GM23248 (cell line): Measurements from ENCODE around the gene IQCF5. TPM values are rescaled to one million over a fixed set of nuclear protein-coding genes. Genes with fewer than 3 reads are reported as not detected.

ENCODE experiments used
- DNase-seq: peaks from one replicate; pipeline ENCODE4 v3.0.0-alpha.2; 2015
- H2AFZ ChIP-seq: fragments of 200-600 bp; sonication (generic); 2 replicates; pipeline ENCODE4 v1.6.1; 2016; ENCODE audit warnings: antibody characterized with exemption
- H3F3A ChIP-seq: fragments of 200-600 bp; sonication (generic); 2 replicates; pipeline ENCODE4 v1.6.1; 2016; ENCODE audit warnings: mild to moderate bottlenecking, antibody characterized with exemption, mixed run types; ENCODE audit not compliant: insufficient read depth
- H3K27ac ChIP-seq: fragments of 200-600 bp; sonication (generic); 2 replicates; pipeline ENCODE4 v1.5.1; 2016; ENCODE audit warnings: mild to moderate bottlenecking
- H3K27me3 ChIP-seq: fragments of 200-600 bp; sonication (generic); replicated peaks from 2 replicates; pipeline ENCODE4 v1.6.1; 2016; ENCODE audit warnings: mild to moderate bottlenecking; ENCODE audit not compliant: insufficient read depth
- H3K36me3 ChIP-seq: fragments of 200-600 bp; sonication (generic); 2 replicates; pipeline ENCODE4 v1.6.1; 2016; ENCODE audit warnings: low read depth, mild to moderate bottlenecking
- H3K4me1 ChIP-seq: fragments of 200-600 bp; sonication (generic); 2 replicates; pipeline ENCODE4 v1.6.1; 2016; ENCODE audit warnings: mild to moderate bottlenecking; ENCODE audit not compliant: insufficient read depth
- H3K4me2 ChIP-seq: fragments of 200-600 bp; sonication (generic); one replicate; pipeline ENCODE4 v1.6.1; 2016; ENCODE audit warnings: mild to moderate bottlenecking; ENCODE audit not compliant: unreplicated experiment
- H3K4me3 ChIP-seq: fragments of 200-600 bp; sonication (generic); 2 replicates; pipeline ENCODE4 v1.5.1; 2016; ENCODE audit warnings: mild to moderate bottlenecking
- H3K79me2 ChIP-seq: fragments of 200-600 bp; sonication (generic); 2 replicates; pipeline ENCODE4 v1.6.1; 2016; ENCODE audit warnings: mild to moderate bottlenecking; ENCODE audit not compliant: insufficient read depth
- H3K9ac ChIP-seq: fragments of 200-600 bp; sonication (generic); 2 replicates; pipeline ENCODE4 v1.6.1; 2016; ENCODE audit warnings: mild to moderate bottlenecking
- H3K9me2 ChIP-seq: fragments of 200-600 bp; sonication (generic); 2 replicates; pipeline ENCODE4 v1.6.1; 2016; ENCODE audit warnings: mixed run types, mild to moderate bottlenecking, moderate library complexity; ENCODE audit not compliant: insufficient read depth
- H3K9me3 ChIP-seq: fragments of 200-600 bp; sonication (generic); one replicate; pipeline ENCODE4 v1.6.1; 2017; ENCODE audit warnings: low read depth
- H4K20me1 ChIP-seq: fragments of 200-600 bp; sonication (generic); 2 replicates; pipeline ENCODE4 v1.6.0; 2016; ENCODE audit not compliant: insufficient read depth
- EZH2 ChIP-seq: fragments of 200-600 bp; sonication (generic); IDR thresholded peaks from 2 replicates; pipeline ENCODE4 v1.6.1; 2018; ENCODE audit warnings: antibody characterized with exemption, mild to moderate bottlenecking; ENCODE audit not compliant: insufficient read depth, poor library complexity, severe bottlenecking
- EZH2phosphoT487 ChIP-seq: fragments of 200-600 bp; sonication (generic); IDR thresholded peaks from 2 replicates; pipeline ENCODE4 v1.6.1; 2018; ENCODE audit warnings: antibody characterized with exemption, moderate library complexity, mild to moderate bottlenecking, low read depth; ENCODE audit not compliant: insufficient read depth
- WGBS, 2 experiments: methylation state at CpG; one replicate each; pipeline ENCODE4 v1.1.6; 2015 to 2017; ENCODE audit warnings: low lambda C conversion rate in 2 of 2, low coverage in 1 of 2; ENCODE audit errors: missing lambda C conversion rate in 2 of 2; 5-methylcytosine and 5-hydroxymethylcytosine counted together
- in situ Hi-C: fragments of 300-500 bp; cut with MboI; formaldehyde crosslinking; loops from 2 replicates; pipeline ENCODE4 v1.15.0; 2020
- polyA plus RNA-seq: library from polyadenylated mRNA; unstranded; fragments of >200 nt; fragmentation: Nextera tagmentation; extraction: Ambion mirVana; gene quantifications from 2 replicates; pipeline ENCODE4 v1.2.1, GENCODE V29; 2016
- total RNA-seq: library from RNA; depleted of rRNA; stranded (reverse); fragments of >200 nt; shearing (Covaris generic); gene quantifications from 2 replicates; pipeline ENCODE4 v1.2.3, GENCODE V29; 2014

Gene IQCF5
- total and polyA plus RNA-seq, 2 experiments from 2014 or later = not detected

DNA sequence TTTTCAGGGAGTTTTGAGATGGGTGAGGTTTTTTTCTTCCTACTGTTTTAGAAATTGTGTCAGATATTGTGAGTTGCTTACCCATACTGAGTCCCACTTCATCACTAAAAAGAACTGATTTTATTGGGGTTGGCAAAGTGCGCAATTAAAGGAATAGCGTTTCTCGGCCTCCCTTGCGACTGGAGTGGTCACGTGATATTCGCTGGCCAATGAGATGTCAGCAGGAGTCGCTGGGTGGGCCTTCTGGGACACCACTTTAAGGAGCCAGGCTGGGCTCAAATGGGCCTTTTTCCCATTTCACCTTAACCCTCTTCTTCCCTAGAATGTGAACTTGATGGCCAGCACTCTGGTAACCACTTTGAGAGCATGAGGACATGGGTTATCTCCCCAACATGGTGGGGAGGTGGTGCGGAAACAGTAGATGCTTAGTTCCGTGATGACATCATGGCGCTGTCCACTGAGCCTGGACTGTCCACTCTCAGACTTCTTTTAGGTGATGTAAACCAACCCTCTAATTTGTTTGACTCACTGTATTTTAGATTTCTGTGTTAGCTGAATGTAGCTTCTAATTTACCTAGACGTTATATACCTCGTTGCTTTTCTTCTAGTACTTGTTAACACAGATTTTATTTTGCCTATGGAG lies 13.2 kb upstream of the IQCF5 start:
- DNase-seq = no peak
- Histone ChIP-seq H3K9ac (no peak overlapping the region), H3K4me2 (no peak overlapping the region), H3K36me3 (no peaks in the 10 kb centered on the region), H3K27ac (no peak overlapping the region), H3K79me2 (no peaks in the 10 kb centered on the region), H3K9me2 (no peaks in the 10 kb centered on the region), H3K4me1 (no peaks in the 10 kb centered on the region), H3K27me3 (peaks cover 8% of the 10 kb centered on the region), H3K4me3 (no peak overlapping the region), H3K9me3 (no peaks in the 10 kb centered on the region), H4K20me1 (no peaks in the 10 kb centered on the region), H2AFZ (no peak overlapping the region), H3F3A (no peaks in the 10 kb centered on the region)
- in situ Hi-C loops = no loop called here
- 66 to 75% methylated on average over 12 of the region's 12 CpGs for WGBS, 2 experiments
- TF ChIP-seq EZH2 (no peak), EZH2phosphoT487 (no peak)

DNA sequence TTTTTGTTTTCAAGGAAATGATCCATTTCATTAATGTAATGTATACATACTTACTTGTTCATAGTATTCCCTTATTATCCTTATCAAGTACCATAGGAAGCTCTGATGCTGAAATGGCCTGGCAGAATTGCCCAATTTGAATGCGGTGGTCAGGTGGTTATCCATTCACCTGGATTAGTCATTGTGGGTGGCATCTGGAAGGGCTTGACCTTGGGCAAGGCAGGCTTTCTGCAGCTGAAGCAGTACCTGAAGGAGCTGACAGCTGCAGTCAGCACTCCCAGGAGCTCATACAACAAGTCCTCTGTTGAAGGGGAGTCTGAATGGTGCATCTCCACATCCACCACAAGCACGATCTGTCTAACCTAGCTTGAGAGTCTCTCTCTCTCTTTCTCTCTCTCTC lies 12.2 kb upstream of the IQCF5 start:
- Histone ChIP-seq H4K20me1 (no peaks in the 10 kb centered on the region), H3K4me3 (no peak overlapping the region), H3K79me2 (no peaks in the 10 kb centered on the region), H3K27ac (no peak overlapping the region), H3K9ac (no peak overlapping the region), H2AFZ (no peak overlapping the region), H3F3A (no peaks in the 10 kb centered on the region), H3K4me1 (no peaks in the 10 kb centered on the region), H3K4me2 (no peak overlapping the region), H3K9me2 (no peaks in the 10 kb centered on the region), H3K27me3 (peaks cover 8% of the 10 kb centered on the region), H3K9me3 (no peaks in the 10 kb centered on the region), H3K36me3 (no peaks in the 10 kb centered on the region)
- in situ Hi-C loops = no loop called here
- WGBS, 2 experiments = 66 to 72% methylated on average over 2 of the region's 2 CpGs
- DNase-seq = no peak
- TF ChIP-seq EZH2 (no peak), EZH2phosphoT487 (no peak)

- Histone ChIP-seq H3K27me3 (peaks cover 4% of the 10 kb centered on the region), H3K27ac (no peak overlapping the region), H3F3A (no peaks in the 10 kb centered on the region), H3K36me3 (no peaks in the 10 kb centered on the region), H3K4me1 (no peaks in the 10 kb centered on the region), H3K4me3 (no peak overlapping the region), H4K20me1 (no peaks in the 10 kb centered on the region), H3K79me2 (no peaks in the 10 kb centered on the region), H3K9me2 (no peaks in the 10 kb centered on the region), H3K4me2 (no peak overlapping the region), H3K9me3 (no peaks in the 10 kb centered on the region), H2AFZ (no peak overlapping the region), H3K9ac (no peak overlapping the region)
- DNase-seq = no peak
- in situ Hi-C loops = no loop called here
- TF ChIP-seq EZH2 = no peak
- no peak for TF ChIP-seq EZH2phosphoT487
Measured at GRCh38 chr3:51886447-51886846, 11.0 kb upstream of the IQCF5 start.

- no peaks in the 10 kb centered on the region for H3K9me2 ChIP-seq
- no peaks in the 10 kb centered on the region for H4K20me1 ChIP-seq
- no peaks in the 10 kb centered on the region for H3F3A ChIP-seq
- H3K79me2 ChIP-seq = no peaks in the 10 kb centered on the region
- no peak overlapping the region for H3K4me2 ChIP-seq
- H3K27ac ChIP-seq = no peak overlapping the region
- DNase-seq = peak; percentile 12
- WGBS, 2 experiments = 23 to 31% methylated on average over 2 of the region's 2 CpGs
- no peaks in the 10 kb centered on the region for H3K9me3 ChIP-seq
- no peaks in the 10 kb centered on the region for H3K27me3 ChIP-seq
- no peak overlapping the region for H3K4me3 ChIP-seq
- TF ChIP-seq EZH2phosphoT487 (no peak), EZH2 (no peak)
- in situ Hi-C loops = no loop called here
- no peaks in the 10 kb centered on the region for H3K4me1 ChIP-seq
- H3K36me3 ChIP-seq = no peaks in the 10 kb centered on the region
- H3K9ac ChIP-seq = no peak overlapping the region
- no peak overlapping the region for H2AFZ ChIP-seq
Measured at GRCh38 chr3:51879937-51880336, 4.5 kb upstream of the IQCF5 start.

GRCh38 chr3:51876186-51876585 lies 785 bp upstream of the IQCF5 start:
- H3K36me3 ChIP-seq = no peaks in the 10 kb centered on the region
- in situ Hi-C loops = no loop called here
- no peaks in the 10 kb centered on the region for H3K9me3 ChIP-seq
- no peak overlapping the region for H3K27ac ChIP-seq
- H3K4me2 ChIP-seq = no peak overlapping the region
- 17 to 28% methylated on average over 5 to 6 of the region's 6 CpGs for WGBS, 2 experiments
- H3F3A ChIP-seq = no peaks in the 10 kb centered on the region
- no peak overlapping the region for H3K4me3 ChIP-seq
- no peak overlapping the region for H2AFZ ChIP-seq
- no peaks in the 10 kb centered on the region for H3K27me3 ChIP-seq
- no peaks in the 10 kb centered on the region for H3K9me2 ChIP-seq
- H4K20me1 ChIP-seq = no peaks in the 10 kb centered on the region
- no peaks in the 10 kb centered on the region for H3K4me1 ChIP-seq
- H3K9ac ChIP-seq = no peak overlapping the region
- no peak for DNase-seq
- H3K79me2 ChIP-seq = no peaks in the 10 kb centered on the region
- no peak for TF ChIP-seq EZH2phosphoT487
